Mesangial cell (primary cell): ENCODE measurements around the gene RAD17. TPM values are rescaled to one million over a fixed set of nuclear protein-coding genes. Genes with fewer than 3 reads are reported as not detected.

Source experiments
- total RNA-seq: library from RNA; depleted of rRNA; stranded (reverse); fragments of >200 nt; gene quantifications from 2 replicates; pipeline ENCODE4 v1.2.3, GENCODE V29; 2015

Gene RAD17, protein sequence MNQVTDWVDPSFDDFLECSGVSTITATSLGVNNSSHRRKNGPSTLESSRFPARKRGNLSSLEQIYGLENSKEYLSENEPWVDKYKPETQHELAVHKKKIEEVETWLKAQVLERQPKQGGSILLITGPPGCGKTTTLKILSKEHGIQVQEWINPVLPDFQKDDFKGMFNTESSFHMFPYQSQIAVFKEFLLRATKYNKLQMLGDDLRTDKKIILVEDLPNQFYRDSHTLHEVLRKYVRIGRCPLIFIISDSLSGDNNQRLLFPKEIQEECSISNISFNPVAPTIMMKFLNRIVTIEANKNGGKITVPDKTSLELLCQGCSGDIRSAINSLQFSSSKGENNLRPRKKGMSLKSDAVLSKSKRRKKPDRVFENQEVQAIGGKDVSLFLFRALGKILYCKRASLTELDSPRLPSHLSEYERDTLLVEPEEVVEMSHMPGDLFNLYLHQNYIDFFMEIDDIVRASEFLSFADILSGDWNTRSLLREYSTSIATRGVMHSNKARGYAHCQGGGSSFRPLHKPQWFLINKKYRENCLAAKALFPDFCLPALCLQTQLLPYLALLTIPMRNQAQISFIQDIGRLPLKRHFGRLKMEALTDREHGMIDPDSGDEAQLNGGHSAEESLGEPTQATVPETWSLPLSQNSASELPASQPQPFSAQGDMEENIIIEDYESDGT
- 10.3 and 13.6 TPM in 2 replicates for total RNA-seq

DNA sequence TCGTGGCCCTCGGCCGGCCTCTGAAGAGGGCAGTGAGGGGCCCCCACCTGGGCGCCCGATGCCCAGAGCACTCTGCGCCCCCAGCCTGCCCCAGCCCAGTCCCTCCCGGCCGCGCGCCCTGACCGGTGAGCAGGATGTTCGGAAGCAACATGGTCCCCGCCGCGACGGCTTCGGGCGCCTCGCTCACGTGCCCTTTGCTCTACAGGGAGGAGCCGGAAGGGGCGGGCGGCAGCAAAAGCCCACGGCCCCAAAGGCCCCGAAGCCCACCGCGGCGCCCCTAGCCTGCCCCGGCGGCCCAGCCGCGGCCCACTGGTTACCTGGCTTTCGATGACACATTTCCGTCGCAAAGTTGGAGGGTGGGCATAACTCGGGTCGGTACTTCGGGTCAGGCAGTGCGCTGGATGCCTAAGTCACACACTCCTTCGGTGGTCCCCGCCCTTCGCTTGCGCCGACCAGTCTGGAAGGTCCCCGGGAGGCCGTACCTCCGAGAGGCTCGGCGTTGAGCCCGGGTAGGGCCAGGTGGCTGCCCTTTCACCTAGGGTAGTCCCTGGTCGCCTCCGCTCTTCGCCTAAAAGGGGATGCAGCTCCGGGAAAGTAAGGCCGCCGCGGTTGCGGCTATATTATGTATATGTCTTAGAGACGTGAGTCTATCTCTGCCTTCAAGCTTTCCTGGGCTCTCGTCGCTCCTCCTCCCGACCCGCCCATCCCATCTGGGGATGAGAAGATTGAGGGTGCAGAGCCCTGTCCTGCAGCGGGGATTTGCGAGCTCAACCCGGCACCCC, at the start of gene RAD17, which contains the start of the genes AK6 and TAF9:
Gene RAD17, plus strand, starts transcription at position 479 of the 782 bp plus-strand sequence. CDS start 2,391 bp downstream, outside the sequence.
Gene AK6, minus strand, starts transcription at position 181 of the 782 bp plus-strand sequence. Its CDS starts 30 bp downstream, at position 151.
Gene TAF9, minus strand, starts transcription at position 181 of the 782 bp plus-strand sequence. CDS start 3,783 bp downstream, outside the sequence.

DNA sequence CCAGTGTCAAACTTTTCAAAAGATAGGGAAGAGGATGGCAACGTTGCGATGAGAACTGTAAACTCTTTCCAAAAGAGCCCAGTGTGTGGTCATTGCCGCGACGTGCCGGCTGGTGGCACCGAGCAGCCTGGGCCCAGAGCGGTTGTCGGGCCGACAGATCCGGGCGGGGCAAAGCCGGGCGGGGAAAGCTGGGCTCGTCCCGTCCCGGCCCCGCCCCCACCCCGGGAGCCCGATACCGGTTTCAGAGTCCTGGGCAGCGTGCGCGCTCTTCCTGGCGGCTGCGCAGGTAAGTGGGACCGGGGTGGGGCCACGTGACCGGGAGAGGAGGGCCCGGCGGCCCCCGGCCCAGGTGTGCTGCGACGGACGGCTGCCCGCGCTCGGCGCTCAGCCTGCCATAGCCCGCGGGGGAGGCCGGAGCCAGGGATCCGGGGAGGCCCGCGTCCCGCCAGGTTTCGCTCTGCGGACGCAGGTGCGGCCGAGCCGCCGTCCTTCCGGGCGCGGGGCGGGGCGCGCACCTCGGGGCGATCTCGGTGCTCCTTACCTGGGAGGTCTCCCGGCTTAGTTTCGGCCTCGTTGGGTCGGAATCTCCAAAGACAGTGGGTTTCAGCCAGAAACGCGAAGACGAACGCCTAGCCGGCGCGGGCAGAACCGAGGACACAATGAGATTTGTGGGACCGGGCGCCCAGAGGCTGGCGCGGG, 45.4 kb downstream of the RAD17 start, which contains the start of gene MARVELD2:
Gene MARVELD2, plus strand, starts transcription at position 232 of the 699 bp plus-strand sequence. CDS start 4,270 bp downstream, outside the sequence.

Other genes with a start within 250 kb of the RAD17 start
- 14.6 and 316 TPM in 2 replicates for gene CCNB1, start 202.7 kb upstream of the RAD17 start, total RNA-seq
- gene CENPH, start 180.2 kb upstream of the RAD17 start, total RNA-seq, result 4.4 and 24.8 TPM in 2 replicates
- 28.5 and 42.3 TPM in 2 replicates for gene CDK7, start 134.9 kb upstream of the RAD17 start, total RNA-seq
- 2.4 and 4.1 TPM in 2 replicates for gene CCDC125, start 37.0 kb upstream of the RAD17 start, total RNA-seq
- 10.1 and 19.7 TPM in 2 replicates for gene AK6, start 298 bp upstream of the RAD17 start, total RNA-seq
- 54.8 and 72.0 TPM in 2 replicates for gene TAF9, start 298 bp upstream of the RAD17 start, total RNA-seq
- 6.8 and 9.1 TPM in 2 replicates for gene MARVELD2, start 45.3 kb downstream of the RAD17 start, total RNA-seq
- 6.0 and 16.5 TPM in 2 replicates for gene OCLN, start 123.0 kb downstream of the RAD17 start, total RNA-seq
- gene GTF2H2C, start 190.4 kb downstream of the RAD17 start, total RNA-seq, result 9.9 and 25.7 TPM in 2 replicates